H1 (cell line): ENCODE results near the gene PCSK4. TPM values are rescaled to one million over a fixed set of nuclear protein-coding genes. Genes with fewer than 3 reads are reported as not detected.
A peak's percentile ranks its signal among the peaks of the same experiment; 100 is the strongest.

Experiments
- CTBP2 ChIP-seq: IDR thresholded peaks from 2 replicates; pipeline ENCODE4 v1.7.0; 2011; ENCODE audit warnings: borderline replicate concordance, mild to moderate bottlenecking, moderate library complexity, mixed read lengths, low read length; ENCODE audit not compliant: insufficient read depth, insufficient read length
- EGR1 ChIP-seq: IDR thresholded peaks from 2 replicates; pipeline ENCODE4 v1.6.1; 2011; ENCODE audit warnings: low read depth, low read length, borderline replicate concordance
- EZH2 ChIP-seq: fragments of 200-600 bp; sonication (generic); IDR thresholded peaks from 2 replicates; pipeline ENCODE4 v1.7.1; 2012; ENCODE audit warnings: low read depth, mild to moderate bottlenecking, moderate library complexity, low read length, inconsistent platforms; ENCODE audit not compliant: severe bottlenecking
- HDAC2 ChIP-seq, 2 experiments: fragments of 300-600 bp in 1 of 2; sonication (generic) in 1 of 2; IDR thresholded peaks; 2 replicates each; pipeline ENCODE4 v1.6.1; 2011 to 2012; ENCODE audit warnings: low read depth in 2 of 2, low read length in 2 of 2, mild to moderate bottlenecking in 2 of 2, moderate library complexity in 2 of 2, borderline replicate concordance in 1 of 2, inconsistent platforms in 1 of 2
- KDM4A ChIP-seq: IDR thresholded peaks from one replicate; pipeline ENCODE4 v1.7.1; 2012; ENCODE audit warnings: low read depth, mild to moderate bottlenecking, moderate library complexity, low read length, inconsistent platforms; ENCODE audit not compliant: severe bottlenecking
- RFX5 ChIP-seq: IDR thresholded peaks from 2 replicates; pipeline ENCODE4 v1.6.1; 2011; ENCODE audit warnings: low read depth, low read length, improper control_type of control experiment, borderline replicate concordance
- SIRT6 ChIP-seq: IDR thresholded peaks from one replicate; pipeline ENCODE4 v1.7.1; 2012; ENCODE audit warnings: low read length, inconsistent platforms
- SP4 ChIP-seq: IDR thresholded peaks from 2 replicates; pipeline ENCODE4 v1.6.1; 2012; ENCODE audit warnings: low read length, inconsistent platforms
- SUZ12 ChIP-seq: fragments of 200-600 bp; sonication (generic); IDR thresholded peaks from 2 replicates; pipeline ENCODE4 v1.6.1; 2012; ENCODE audit warnings: mild to moderate bottlenecking, inconsistent platforms, low read length, moderate library complexity, mixed read lengths
- TAF1 ChIP-seq: IDR thresholded peaks from 2 replicates; pipeline ENCODE4 v1.6.1; 2011; ENCODE audit warnings: mild to moderate bottlenecking, low read depth, low read length
- TBP ChIP-seq: IDR thresholded peaks from 2 replicates; pipeline ENCODE4 v1.6.1; 2011; ENCODE audit warnings: low read depth, low read length, improper control_type of control experiment
- ZNF274 ChIP-seq: IDR thresholded peaks from 2 replicates; pipeline ENCODE4 v1.7.0; 2012; ENCODE audit warnings: low read length, borderline replicate concordance; ENCODE audit errors: extremely low read depth
- polyA plus RNA-seq, 7 experiments: library from polyadenylated mRNA; depleted of rRNA in 3 of 7; stranded (reverse) in 5 of 7; unstranded in 2 of 7; fragments of >200 nt in 5 of 7; fragments of 200-250 nt in 2 of 7; gene quantifications; 1 replicate in 5 of 7; 2 replicates in 1 of 7; 4 replicates in 1 of 7; pipeline versions ENCODE4 v1.2.1 to v1.2.3, GENCODE V29; 2011 to 2013; ENCODE audit warnings: missing spikeins in 2 of 7, mixed read lengths in 2 of 7
- total RNA-seq: library from RNA; stranded (reverse); fragmentation: NEBNext Ultra II Directional; extraction: Animal tissue kit (Norgen Biotek cat#: 25700); gene quantifications from 2 replicates; pipeline ENCODE4 v1.2.1, GENCODE V29; 2021

Gene PCSK4
- total and polyA plus RNA-seq, 2 of the 8 experiments (the other 6 are each of a cell fraction or from before 2014, with no cell fraction given) = 9.8 to 10.7 TPM

DNA sequence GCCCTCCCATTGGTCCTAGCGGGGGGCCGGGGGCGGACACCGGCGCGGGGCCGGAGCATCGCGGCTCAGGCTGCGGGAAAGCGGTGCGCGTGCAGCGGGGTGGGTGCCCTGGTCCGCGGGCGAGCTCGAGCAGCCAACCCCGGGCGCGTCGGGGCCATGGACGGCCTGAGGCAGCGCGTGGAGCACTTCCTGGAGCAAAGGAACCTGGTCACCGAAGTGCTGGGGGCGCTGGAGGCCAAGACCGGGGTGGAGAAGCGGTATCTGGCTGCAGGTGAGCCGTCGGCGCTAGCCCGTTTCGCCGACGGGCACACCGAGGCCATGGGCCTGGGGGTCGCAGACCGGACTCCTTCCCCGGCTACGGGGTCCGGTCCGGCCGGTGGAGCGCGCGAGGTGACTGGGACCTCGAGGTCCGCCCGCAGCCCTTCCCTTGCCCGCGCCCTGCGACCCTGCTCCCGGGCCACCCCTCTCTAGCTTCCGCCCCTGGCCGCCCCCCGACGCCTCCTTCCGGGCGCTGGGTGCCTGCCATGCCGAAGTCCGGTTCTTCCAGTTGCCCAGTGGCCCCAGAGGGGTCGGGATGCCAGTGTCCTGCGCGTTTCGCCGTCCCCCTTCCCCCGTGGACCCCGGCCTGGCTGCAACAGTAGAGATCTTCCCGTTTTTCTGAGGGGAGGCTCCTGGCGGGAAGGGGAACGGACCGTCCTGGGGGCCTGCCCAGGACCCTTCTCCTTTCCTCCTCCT is 1.1 kb upstream of the PCSK4 start, which contains the start of gene REEP6 (continued):
- no peak for TF ChIP-seq ZNF274
- TF ChIP-seq TAF1 = no peak
- peak; percentile 58; the same call in 1 of the 2 replicates for TF ChIP-seq EGR1
- TF ChIP-seq TBP = no peak
- TF ChIP-seq EZH2 = no peak
- no peak; a peak in 1 of 4 replicates for TF ChIP-seq HDAC2 (IDR thresholded peaks at IDR 0.05; ENCODE audit: borderline replicate concordance in 1 of 2, low read depth in 2 of 2, low read length in 2 of 2)
- TF ChIP-seq SUZ12 = 0 out of 2 replicates have a peak, but pooled peaks have one; percentile 33
- peak; percentile 4; the same call in 1 of the 2 replicates for TF ChIP-seq SP4
- no peak for TF ChIP-seq RFX5
- peak; percentile 90 for TF ChIP-seq KDM4A
- TF ChIP-seq CTBP2 = no peak
- TF ChIP-seq SIRT6 = no peak
- TF ChIP-seq, all 59 proteins: peak for 9
